UCSD-AML1 (cell line): ENCODE results near the gene RAD51.

Experiments
- DNase-seq: peaks from one replicate; lab custom pipeline; 2025; ENCODE audit not compliant: unreplicated experiment; lab: John Stamatoyannopoulos, UW

The RAD51 gene

GRCh38 chr15:40776537-40777141 is 81.7 kb downstream of the RAD51 start:
- no peak for DNase-seq
